HepG2 (cell line): ENCODE data around the gene TMEM107. TPM values are rescaled to one million over a fixed set of nuclear protein-coding genes. Genes with fewer than 3 reads are reported as not detected.
A peak's percentile ranks its signal among the peaks of the same experiment; 100 is the strongest.

Source experiments
- NONO ChIP-seq, 2 experiments: fragments of 450-650 bp in 1 of 2; sonication (generic) in 1 of 2; formaldehyde crosslinking in 1 of 2; IDR thresholded peaks in 1 of 2; conservative IDR thresholded peaks in 1 of 2; 2 replicates each; pipeline versions ENCODE4 v1.6.1 to v1.8.0; 2017 to 2022; ENCODE audit warnings: mild to moderate bottlenecking in 1 of 2, missing genetic modification reagents in 1 of 2, moderate library complexity in 1 of 2
- PHF20 ChIP-seq: sonication (generic); formaldehyde crosslinking; IDR thresholded peaks from 2 replicates; pipeline ENCODE4 v1.5.0; 2020; ENCODE audit warnings: mild to moderate bottlenecking, missing genetic modification reagents
- PRPF4 ChIP-seq: fragments of 200-400 bp; formaldehyde crosslinking; IDR thresholded peaks from 2 replicates; pipeline ENCODE4 v1.6.1; 2016; ENCODE audit warnings: low read length, low read depth; ENCODE audit not compliant: poor library complexity, severe bottlenecking
- SOX6 ChIP-seq, 2 experiments: fragments of 450-650 bp in 1 of 2; sonication (generic) in 1 of 2; formaldehyde crosslinking in 1 of 2; IDR thresholded peaks; 2 replicates each; pipeline versions ENCODE4 v1.4.0 to v1.6.1; 2017 to 2020; ENCODE audit warnings: antibody characterized with exemption in 1 of 2, mild to moderate bottlenecking in 1 of 2, missing genetic modification reagents in 1 of 2
- TBL1XR1 ChIP-seq: fragments of 150-350 bp; IDR thresholded peaks from 2 replicates; pipeline ENCODE4 v1.6.1; 2014; ENCODE audit warnings: borderline replicate concordance, low read length; ENCODE audit not compliant: partially characterized antibody
- TBP ChIP-seq: sonication (generic); formaldehyde crosslinking; IDR thresholded peaks from 2 replicates; pipeline ENCODE4 v1.5.0; 2020; ENCODE audit warnings: missing genetic modification reagents
- TMF1 ChIP-seq: sonication (generic); formaldehyde crosslinking; IDR thresholded peaks from 2 replicates; pipeline ENCODE4 v1.8.1; 2022; ENCODE audit warnings: low read depth, missing genetic modification reagents
- ZBTB21 ChIP-seq: sonication (generic); formaldehyde crosslinking; IDR thresholded peaks from 2 replicates; pipeline ENCODE4 v1.4.0; 2020; ENCODE audit warnings: missing genetic modification reagents
- ZNF329 ChIP-seq: sonication (generic); formaldehyde crosslinking; IDR thresholded peaks from 2 replicates; pipeline ENCODE4 v1.9.0; 2021; ENCODE audit warnings: low read depth, mild to moderate bottlenecking, missing genetic modification reagents
- ZNF563 ChIP-seq: sonication (generic); formaldehyde crosslinking; IDR thresholded peaks from 2 replicates; pipeline ENCODE4 v1.8.0; 2022; ENCODE audit warnings: mild to moderate bottlenecking, moderate library complexity, missing genetic modification reagents
- polyA plus RNA-seq, 8 experiments: library from polyadenylated mRNA; depleted of rRNA in 3 of 8; stranded (reverse) in 7 of 8; unstranded in 1 of 8; fragments of >200 nt; fragmentation: Illumina TruSeq in 4 of 8; extraction: Trizol in 4 of 8; gene quantifications; 2 replicates each; pipeline versions ENCODE4 v1.2.1 to v1.2.3, GENCODE V29; 2011 to 2016; ENCODE audit warnings: low read depth in 4 of 8, missing spikeins in 1 of 8, mixed read lengths in 1 of 8; ENCODE audit not compliant: insufficient read depth in 1 of 8
- total RNA-seq, 5 experiments: library from RNA; depleted of rRNA; stranded (reverse); fragments of >200 nt; fragmentation: Illumina TruSeq; extraction: Trizol; gene quantifications; 2 replicates each; pipeline ENCODE4 v1.2.3, GENCODE V29; 2016; ENCODE audit warnings: low read depth in 1 of 5
- TF ChIP-seq, protein P1 (sequence below): sonication (generic); formaldehyde crosslinking; IDR thresholded peaks from 2 replicates; pipeline ENCODE4 v1.4.0; 2020; ENCODE audit warnings: mild to moderate bottlenecking, missing genetic modification reagents
- TF ChIP-seq, protein P2 (sequence below): sonication (generic); formaldehyde crosslinking; IDR thresholded peaks from 2 replicates; pipeline ENCODE4 v1.4.0; 2020; ENCODE audit warnings: mild to moderate bottlenecking, missing genetic modification reagents
- TF ChIP-seq, protein P3 (sequence below): sonication (generic); formaldehyde crosslinking; IDR thresholded peaks from 2 replicates; pipeline ENCODE4 v1.8.1; 2022; ENCODE audit warnings: low read depth, mild to moderate bottlenecking, missing genetic modification reagents
- TF ChIP-seq, protein P4 (sequence below): sonication (generic); formaldehyde crosslinking; IDR thresholded peaks from 2 replicates; pipeline ENCODE4 v1.8.0; 2022; ENCODE audit warnings: missing genetic modification reagents, low read depth, mild to moderate bottlenecking, borderline replicate concordance

Gene TMEM107
- total and polyA plus RNA-seq, 2 of the 13 experiments (the other 11 are each of a cell fraction or from before 2014, with no cell fraction given), result 7.2 to 15.3 TPM

DNA sequence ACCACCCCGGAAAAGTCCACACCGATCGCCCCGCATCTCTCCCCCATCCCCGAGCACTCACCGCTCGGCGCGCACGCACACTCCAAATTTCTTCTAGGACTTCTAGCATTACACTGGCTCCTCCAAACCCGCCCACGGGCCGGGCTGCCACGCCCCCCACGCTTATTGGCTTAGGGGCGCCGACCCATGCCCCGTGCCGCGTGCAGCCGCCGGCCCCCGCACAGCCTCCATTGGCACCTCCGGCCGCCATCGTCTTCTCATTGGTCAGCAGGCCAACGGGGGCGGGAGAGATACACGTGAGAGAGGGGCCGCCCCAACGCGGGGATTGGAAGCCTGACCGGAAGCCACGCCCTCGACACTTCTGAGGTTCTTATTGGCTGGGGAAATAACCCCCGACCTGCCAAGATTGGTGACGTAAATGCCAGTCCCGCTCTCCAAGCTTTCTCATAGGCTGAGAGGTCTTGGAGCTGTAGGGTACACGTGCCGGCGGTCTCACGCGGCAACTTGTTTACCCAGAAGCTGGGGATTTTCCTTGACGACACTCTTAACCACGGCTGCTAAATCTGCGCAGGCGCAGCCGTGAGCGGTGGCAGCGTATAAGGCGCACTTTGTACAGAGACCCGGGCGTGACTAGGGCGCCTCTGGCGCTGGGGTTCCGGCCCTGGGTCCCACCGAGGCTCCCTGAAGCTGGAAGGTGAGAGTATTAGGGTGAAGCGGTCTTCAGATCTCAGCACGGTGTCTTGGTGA is 19.8 kb downstream of the TMEM107 start (continued):
- TF ChIP-seq, protein P1, sequence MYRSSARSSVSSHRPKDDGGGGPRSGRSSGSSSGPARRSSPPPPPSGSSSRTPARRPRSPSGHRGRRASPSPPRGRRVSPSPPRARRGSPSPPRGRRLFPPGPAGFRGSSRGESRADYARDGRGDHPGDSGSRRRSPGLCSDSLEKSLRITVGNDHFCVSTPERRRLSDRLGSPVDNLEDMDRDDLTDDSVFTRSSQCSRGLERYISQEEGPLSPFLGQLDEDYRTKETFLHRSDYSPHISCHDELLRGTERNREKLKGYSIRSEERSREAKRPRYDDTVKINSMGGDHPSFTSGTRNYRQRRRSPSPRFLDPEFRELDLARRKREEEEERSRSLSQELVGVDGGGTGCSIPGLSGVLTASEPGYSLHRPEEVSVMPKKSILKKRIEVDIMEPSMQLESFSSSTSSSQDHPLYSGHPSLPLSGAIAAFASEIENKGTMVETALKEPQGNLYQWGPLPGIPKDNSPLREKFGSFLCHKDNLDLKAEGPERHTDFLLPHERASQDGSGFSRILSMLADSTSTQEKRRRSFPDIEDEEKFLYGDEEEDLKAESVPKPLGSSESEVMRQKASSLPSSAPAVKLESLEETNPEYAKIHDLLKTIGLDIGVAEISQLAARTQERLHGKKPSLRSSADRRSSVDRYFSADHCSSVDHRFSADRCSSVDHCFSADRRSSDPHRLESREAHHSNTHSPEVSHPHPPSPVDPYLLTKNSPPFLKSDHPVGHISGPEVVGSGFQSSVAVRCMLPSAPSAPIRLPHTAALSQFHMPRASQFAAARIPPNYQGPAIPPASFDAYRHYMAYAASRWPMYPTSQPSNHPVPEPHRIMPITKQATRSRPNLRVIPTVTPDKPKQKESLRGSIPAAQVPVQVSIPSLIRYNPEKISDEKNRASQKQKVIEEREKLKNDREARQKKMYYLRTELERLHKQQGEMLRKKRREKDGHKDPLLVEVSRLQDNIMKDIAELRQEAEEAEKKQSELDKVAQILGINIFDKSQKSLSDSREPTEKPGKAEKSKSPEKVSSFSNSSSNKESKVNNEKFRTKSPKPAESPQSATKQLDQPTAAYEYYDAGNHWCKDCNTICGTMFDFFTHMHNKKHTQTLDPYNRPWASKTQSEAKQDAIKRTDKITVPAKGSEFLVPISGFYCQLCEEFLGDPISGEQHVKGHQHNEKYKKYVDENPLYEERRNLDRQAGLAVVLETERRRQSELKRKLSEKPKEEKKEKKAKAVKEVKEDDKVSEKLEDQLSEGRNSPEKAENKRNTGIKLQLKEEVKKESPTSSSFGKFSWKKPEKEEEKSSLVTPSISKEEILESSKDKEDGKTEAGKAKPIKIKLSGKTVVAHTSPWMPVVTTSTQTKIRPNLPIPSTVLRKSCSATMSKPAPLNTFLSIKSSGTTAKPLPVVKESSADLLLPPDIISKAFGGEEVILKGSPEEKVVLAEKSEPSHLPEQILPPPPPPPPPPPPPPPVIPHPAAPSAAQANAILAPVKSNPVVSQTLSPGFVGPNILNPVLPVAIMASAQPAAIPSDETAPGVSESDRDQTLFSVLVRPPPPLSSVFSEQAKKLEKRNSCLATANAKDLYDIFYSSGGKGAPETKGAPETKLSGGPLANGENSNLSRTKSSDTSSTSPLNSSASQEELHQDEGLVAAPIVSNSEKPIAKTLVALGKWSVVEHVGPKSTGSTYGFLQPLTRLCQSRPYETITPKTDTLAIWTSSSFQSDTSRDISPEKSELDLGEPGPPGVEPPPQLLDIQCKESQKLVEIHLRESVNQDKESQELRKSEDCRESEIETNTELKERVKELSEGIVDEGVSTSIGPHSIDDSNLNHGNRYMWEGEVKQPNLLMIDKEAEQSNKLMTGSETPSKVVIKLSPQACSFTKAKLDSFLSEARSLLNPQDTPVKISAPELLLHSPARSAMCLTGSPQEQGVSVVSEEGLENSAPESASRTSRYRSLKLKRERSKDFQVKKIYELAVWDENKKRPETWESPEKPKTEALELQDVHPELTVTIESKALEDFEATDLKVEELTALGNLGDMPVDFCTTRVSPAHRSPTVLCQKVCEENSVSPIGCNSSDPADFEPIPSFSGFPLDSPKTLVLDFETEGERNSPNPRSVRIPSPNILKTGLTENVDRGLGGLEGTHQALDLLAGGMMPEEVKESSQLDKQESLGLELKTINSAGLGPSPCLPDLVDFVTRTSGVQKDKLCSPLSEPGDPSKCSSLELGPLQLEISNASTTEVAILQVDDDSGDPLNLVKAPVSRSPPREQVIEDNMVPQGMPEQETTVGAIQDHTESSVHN (CRISPR knock-in tag), result no peak
- TF ChIP-seq TBL1XR1 (no peak), NONO (IDR thresholded peaks at IDR 0.05) (no peak), NONO (CRISPR knock-in tag; conservative IDR thresholded peaks at IDR 0.05) (peak; percentile 69; the same call in 1 of the 2 replicates), SOX6 (IDR thresholded peaks at IDR 0.05) (no peak), SOX6 (CRISPR knock-in tag; IDR thresholded peaks at IDR 0.05) (peak; percentile 54; the same call in 1 of the 2 replicates), ZNF329 (no peak), PHF20 (CRISPR knock-in tag) (no peak; the same call in 1 of the 2 replicates), ZNF563 (no peak), TMF1 (no peak), PRPF4 (no peak), ZBTB21 (CRISPR knock-in tag) (no peak), TBP (CRISPR knock-in tag) (no peak)
- TF ChIP-seq, protein P2, sequence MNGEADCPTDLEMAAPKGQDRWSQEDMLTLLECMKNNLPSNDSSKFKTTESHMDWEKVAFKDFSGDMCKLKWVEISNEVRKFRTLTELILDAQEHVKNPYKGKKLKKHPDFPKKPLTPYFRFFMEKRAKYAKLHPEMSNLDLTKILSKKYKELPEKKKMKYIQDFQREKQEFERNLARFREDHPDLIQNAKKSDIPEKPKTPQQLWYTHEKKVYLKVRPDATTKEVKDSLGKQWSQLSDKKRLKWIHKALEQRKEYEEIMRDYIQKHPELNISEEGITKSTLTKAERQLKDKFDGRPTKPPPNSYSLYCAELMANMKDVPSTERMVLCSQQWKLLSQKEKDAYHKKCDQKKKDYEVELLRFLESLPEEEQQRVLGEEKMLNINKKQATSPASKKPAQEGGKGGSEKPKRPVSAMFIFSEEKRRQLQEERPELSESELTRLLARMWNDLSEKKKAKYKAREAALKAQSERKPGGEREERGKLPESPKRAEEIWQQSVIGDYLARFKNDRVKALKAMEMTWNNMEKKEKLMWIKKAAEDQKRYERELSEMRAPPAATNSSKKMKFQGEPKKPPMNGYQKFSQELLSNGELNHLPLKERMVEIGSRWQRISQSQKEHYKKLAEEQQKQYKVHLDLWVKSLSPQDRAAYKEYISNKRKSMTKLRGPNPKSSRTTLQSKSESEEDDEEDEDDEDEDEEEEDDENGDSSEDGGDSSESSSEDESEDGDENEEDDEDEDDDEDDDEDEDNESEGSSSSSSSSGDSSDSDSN (CRISPR knock-in tag), result no peak
- TF ChIP-seq, protein P3, sequence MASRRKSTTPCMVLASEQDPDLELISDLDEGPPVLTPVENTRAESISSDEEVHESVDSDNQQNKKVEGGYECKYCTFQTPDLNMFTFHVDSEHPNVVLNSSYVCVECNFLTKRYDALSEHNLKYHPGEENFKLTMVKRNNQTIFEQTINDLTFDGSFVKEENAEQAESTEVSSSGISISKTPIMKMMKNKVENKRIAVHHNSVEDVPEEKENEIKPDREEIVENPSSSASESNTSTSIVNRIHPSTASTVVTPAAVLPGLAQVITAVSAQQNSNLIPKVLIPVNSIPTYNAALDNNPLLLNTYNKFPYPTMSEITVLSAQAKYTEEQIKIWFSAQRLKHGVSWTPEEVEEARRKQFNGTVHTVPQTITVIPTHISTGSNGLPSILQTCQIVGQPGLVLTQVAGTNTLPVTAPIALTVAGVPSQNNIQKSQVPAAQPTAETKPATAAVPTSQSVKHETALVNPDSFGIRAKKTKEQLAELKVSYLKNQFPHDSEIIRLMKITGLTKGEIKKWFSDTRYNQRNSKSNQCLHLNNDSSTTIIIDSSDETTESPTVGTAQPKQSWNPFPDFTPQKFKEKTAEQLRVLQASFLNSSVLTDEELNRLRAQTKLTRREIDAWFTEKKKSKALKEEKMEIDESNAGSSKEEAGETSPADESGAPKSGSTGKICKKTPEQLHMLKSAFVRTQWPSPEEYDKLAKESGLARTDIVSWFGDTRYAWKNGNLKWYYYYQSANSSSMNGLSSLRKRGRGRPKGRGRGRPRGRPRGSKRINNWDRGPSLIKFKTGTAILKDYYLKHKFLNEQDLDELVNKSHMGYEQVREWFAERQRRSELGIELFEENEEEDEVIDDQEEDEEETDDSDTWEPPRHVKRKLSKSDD (CRISPR knock-in tag), result no peak
- TF ChIP-seq, protein P4, sequence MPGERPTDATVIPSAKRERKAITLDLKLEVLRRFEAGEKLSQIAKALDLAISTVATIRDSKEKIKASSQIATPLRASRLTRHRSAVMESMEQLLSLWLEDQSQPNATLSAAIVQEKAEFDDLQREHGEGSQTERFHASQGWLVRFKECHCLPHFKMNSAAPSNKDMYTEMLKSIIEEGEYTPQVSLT (CRISPR knock-in tag), result no peak
